HPDE6-E6E7 (cell line): ENCODE data around the gene C3orf18.
"Not testable (repeated sequence)": the region's sequence is repeated elsewhere in the genome, so short reads cannot be mapped to it uniquely, and the experiment has no call there.

ENCODE experiments used
- DNase-seq: peaks from one replicate; pipeline ENCODE4 v3.0.0; 2011; ENCODE audit warnings: missing footprints; ENCODE audit errors: extremely low spot score

C3orf18 gene

GRCh38 chr3:50523279-50523811 lies 44.2 kb downstream of the C3orf18 start:
- no peak for DNase-seq

GRCh38 chr3:50521572-50521971 lies 46.0 kb downstream of the C3orf18 start:
- DNase-seq = no peak

GRCh38 chr3:50520849-50521248 lies 46.7 kb downstream of the C3orf18 start:
- no peak for DNase-seq

DNA sequence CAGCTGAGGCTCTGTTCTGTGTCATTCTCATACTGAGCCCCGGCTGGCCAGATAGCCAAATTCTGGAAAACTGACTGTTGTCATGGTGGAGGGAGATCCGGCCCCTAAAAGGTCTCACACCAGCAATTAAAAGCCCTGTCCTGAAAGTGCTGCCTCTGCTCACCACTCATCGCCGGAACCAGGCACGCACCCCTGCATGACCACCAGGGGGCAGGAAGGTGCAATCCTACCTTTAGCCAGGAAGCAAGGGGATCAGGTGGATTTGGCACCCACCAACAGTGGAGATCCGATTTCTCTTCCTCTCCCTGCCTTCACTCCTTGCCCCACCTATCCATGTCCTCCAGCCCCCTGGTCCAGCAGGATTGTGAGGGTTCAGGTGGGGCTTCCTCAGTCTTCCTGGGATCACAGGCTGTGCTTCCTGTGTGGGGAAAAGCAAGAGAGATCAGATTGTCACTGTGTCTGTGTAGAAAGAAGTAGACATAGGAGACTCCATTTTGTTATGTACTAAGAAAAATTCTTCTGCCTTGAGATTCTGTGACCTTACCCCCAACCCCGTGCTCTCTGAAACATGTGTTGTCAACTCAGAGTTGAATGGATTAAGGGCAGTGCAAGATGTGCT lies 48.0 kb downstream of the C3orf18 start:
- DNase-seq = peak; percentile 16

DNA sequence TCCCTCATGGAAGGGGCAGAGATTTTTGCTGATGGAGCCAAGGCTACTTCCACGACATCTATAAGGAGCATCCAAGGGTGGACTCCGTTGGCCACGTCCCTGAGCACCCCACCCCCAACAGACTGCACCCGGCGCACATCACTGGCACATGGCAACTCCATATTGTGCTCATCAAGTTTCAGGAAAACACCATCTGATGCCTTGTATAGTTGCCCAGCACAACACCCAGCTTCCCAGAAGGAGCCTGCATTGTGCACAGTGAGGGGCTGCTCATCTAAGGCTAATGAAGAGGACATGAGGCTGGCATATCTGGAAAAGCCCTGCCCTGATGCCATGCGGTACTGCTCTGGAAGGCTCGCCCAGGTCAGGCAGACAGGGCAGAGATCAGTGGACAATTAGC lies 49.1 kb downstream of the C3orf18 start:
- no peak for DNase-seq

GRCh38 chr3:50517721-50518206 lies 49.8 kb downstream of the C3orf18 start:
- DNase-seq = no peak

- DNase-seq = no peak
Observed at GRCh38 chr3:50516440-50516871, 51.1 kb downstream of the C3orf18 start.

- no peak for DNase-seq
Observed at GRCh38 chr3:50515565-50516439, 51.7 kb downstream of the C3orf18 start.

DNA sequence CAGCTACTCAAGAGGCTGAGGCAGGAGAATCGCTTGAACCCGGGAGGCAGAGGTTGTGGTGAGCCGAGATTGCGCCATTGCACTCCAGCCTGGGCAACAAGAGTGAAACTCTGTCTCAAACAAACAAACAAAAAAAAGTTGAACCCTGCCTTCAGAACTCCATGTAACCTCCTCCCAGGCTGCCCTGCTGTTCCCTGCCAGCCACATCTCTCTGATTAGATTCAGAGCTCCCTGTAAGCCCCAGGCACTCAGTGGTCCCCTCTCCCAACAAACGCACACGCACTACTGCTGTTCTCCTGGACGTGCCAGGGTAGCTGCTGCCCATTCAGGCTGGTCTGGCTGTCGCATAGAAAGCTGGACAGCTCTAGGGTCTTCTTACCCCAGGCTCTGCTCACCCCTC lies 54.6 kb downstream of the C3orf18 start:
- DNase-seq = not testable (repeated sequence)

GRCh38 chr3:50512131-50512530 lies 55.4 kb downstream of the C3orf18 start:
- no peak for DNase-seq

DNA sequence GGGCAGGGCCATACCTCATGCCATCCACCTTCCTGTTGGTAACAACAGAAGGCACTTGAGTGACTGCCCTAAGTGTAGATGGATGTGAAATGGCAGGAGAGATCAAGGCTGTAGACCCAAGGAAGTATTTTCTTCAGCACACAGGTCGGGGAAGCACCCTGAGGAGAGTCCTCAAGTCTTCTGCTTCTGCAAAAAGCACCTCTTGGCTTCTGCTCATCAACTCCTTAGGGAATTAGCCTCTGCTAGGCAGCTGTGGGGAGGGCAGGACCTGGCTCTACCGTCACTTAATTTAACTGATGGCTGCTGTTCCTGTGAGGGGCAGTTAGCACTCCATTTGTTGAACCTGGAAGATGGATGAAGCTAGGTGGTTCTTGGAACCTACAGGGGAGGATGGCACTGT lies 57.2 kb downstream of the C3orf18 start:
- no peak for DNase-seq

GRCh38 chr3:50509715-50510114 lies 57.8 kb downstream of the C3orf18 start:
- DNase-seq = no peak

GRCh38 chr3:50508821-50509220 lies 58.7 kb downstream of the C3orf18 start:
- no peak for DNase-seq
